Progenitor cell of endocrine pancreas (in vitro differentiated cells): ENCODE measurements around the gene DR1. TPM values are rescaled to one million over a fixed set of nuclear protein-coding genes. Genes with fewer than 3 reads are reported as not detected.
"Not testable (repeated sequence)": the region's sequence is repeated elsewhere in the genome, so short reads cannot be mapped to it uniquely, and the experiment has no call there.

Experiments used
- DNase-seq: peaks from one replicate; pipeline ENCODE4 v3.0.0; 2021; ENCODE audit warnings: low spot score; ENCODE audit not compliant: unreplicated experiment
- H3K27ac Mint-ChIP-seq: 2 replicates; pipeline ENCODE4 v1.8.0; 2021; ENCODE audit warnings: mild to moderate bottlenecking, moderate library complexity, mixed read lengths
- H3K27me3 Mint-ChIP-seq: 2 replicates; pipeline ENCODE4 v1.8.0; 2021; ENCODE audit warnings: mixed read lengths
- H3K36me3 Mint-ChIP-seq: 2 replicates; pipeline ENCODE4 v1.8.0; 2022; ENCODE audit warnings: mixed read lengths; ENCODE audit not compliant: insufficient read depth
- H3K4me1 Mint-ChIP-seq: 2 replicates; pipeline ENCODE4 v1.8.0; 2021; ENCODE audit warnings: low read depth, mixed read lengths
- H3K4me3 Mint-ChIP-seq: 2 replicates; pipeline ENCODE4 v1.8.0; 2021; ENCODE audit warnings: low read depth, mild to moderate bottlenecking, moderate library complexity, mixed read lengths
- H3K9me3 Mint-ChIP-seq: 2 replicates; pipeline ENCODE4 v1.8.0; 2021; ENCODE audit warnings: low read depth, mixed read lengths
- total RNA-seq: library from RNA; stranded (reverse); gene quantifications from 2 replicates; pipeline ENCODE4 v1.2.1, GENCODE V29; 2021
- TF ChIP-seq, protein P1 (sequence below): fragments of 200-600 bp; sonication (generic); IDR thresholded peaks from one replicate; pipeline ENCODE4 v1.5.0; 2021; ENCODE audit warnings: antibody characterized with exemption, mild to moderate bottlenecking; ENCODE audit not compliant: unreplicated experiment

The DR1 gene
- total RNA-seq, 1 donor from 2014 or later, result 35.9 TPM

GRCh38 chr1:93374334-93375106, 28.8 kb downstream of the DR1 start:
- H3K27ac Mint-ChIP-seq, result no peak overlapping the region
- DNase-seq, result no peak
- peaks cover 14% of the 10 kb centered on the region for H3K36me3 Mint-ChIP-seq
- no peaks in the 10 kb centered on the region for H3K27me3 Mint-ChIP-seq
- no peaks in the 10 kb centered on the region for H3K4me1 Mint-ChIP-seq
- TF ChIP-seq, protein P1, sequence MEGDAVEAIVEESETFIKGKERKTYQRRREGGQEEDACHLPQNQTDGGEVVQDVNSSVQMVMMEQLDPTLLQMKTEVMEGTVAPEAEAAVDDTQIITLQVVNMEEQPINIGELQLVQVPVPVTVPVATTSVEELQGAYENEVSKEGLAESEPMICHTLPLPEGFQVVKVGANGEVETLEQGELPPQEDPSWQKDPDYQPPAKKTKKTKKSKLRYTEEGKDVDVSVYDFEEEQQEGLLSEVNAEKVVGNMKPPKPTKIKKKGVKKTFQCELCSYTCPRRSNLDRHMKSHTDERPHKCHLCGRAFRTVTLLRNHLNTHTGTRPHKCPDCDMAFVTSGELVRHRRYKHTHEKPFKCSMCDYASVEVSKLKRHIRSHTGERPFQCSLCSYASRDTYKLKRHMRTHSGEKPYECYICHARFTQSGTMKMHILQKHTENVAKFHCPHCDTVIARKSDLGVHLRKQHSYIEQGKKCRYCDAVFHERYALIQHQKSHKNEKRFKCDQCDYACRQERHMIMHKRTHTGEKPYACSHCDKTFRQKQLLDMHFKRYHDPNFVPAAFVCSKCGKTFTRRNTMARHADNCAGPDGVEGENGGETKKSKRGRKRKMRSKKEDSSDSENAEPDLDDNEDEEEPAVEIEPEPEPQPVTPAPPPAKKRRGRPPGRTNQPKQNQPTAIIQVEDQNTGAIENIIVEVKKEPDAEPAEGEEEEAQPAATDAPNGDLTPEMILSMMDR, result no peak
- H3K4me3 Mint-ChIP-seq, result no peak overlapping the region
- peaks cover 27% of the 10 kb centered on the region for H3K9me3 Mint-ChIP-seq

- Mint-ChIP-seq H3K4me1 (no peaks in the 10 kb centered on the region), H3K9me3 (peaks cover 23% of the 10 kb centered on the region), H3K4me3 (no peak overlapping the region), H3K36me3 (peaks cover 2% of the 10 kb centered on the region), H3K27me3 (no peaks in the 10 kb centered on the region), H3K27ac (no peak overlapping the region)
- DNase-seq, result no peak
- TF ChIP-seq, protein P1, result no peak
These were observed 38.9 kb downstream of the DR1 start for GRCh38 chr1:93384656-93385055.

DNA sequence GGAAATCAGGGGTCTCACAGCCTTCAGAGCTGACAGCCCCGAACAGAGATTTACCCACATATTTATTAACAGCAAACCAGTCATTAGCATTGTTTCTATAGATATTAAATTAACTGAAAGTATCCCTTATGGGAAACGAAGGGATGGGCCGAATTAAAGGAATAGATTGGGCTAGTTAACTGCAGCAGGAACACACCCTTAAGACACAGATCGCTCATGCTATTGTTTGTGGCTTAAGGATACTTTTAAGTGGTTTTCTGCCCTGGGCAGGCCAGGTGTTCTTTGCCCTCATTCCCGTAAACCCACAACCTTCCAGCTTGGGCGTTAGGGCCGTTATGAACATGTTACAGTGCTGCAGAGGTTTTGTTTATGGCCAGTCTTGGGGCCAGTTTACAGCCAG, 40.6 kb downstream of the DR1 start:
- H3K9me3 Mint-ChIP-seq, result peaks cover 24% of the 10 kb centered on the region
- H3K27ac Mint-ChIP-seq, H3K27me3 Mint-ChIP-seq: not testable (repeated sequence)

DNA sequence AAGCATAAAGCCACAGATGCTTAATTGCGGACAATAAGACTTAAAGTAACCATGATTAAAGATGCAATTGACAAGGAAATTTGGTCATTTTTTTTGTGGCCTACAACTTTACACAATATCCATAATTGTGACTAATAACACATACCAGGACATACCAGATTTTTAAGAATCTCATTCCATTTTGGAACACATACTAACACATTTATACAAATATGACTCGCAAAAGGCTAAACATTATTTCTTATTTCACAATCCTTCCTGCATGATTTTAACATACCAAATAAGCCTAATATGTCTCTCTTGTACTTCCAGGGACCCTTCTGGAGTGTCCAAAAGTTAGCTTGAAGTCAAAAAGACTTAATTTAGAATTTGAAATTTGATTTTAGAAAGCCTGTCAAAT, 48.8 kb downstream of the DR1 start:
- DNase-seq, result no peak

More for the DNA sequence above, 40.6 kb downstream of the DR1 start:
- H3K36me3 Mint-ChIP-seq, H3K4me3 Mint-ChIP-seq, H3K4me1 Mint-ChIP-seq, DNase-seq: not testable (repeated sequence)

DNA sequence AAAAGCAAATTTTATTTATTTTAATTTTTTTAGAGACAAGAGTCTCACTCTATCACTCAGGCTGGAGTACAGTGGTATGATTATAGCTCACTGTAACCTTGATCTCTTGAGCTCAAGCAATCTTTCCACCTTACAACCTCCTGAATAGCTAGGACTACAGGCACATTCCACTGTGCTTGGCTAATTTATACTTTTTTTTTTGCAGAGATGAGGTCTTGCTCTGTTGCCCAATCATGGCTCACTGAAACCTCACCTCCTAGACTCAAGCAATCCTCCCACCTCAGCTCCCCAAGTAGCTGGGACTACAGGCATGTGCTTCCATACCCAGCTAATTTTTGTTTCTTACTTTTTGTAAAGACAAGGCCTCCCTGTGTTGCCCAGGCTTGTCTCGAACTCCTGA, 49.5 kb downstream of the DR1 start:
- no peaks in the 10 kb centered on the region for H3K27me3 Mint-ChIP-seq
- H3K4me1 Mint-ChIP-seq, result peaks cover 4% of the 10 kb centered on the region
- no peaks in the 10 kb centered on the region for H3K36me3 Mint-ChIP-seq
- peaks cover 10% of the 10 kb centered on the region for H3K9me3 Mint-ChIP-seq
- no peak overlapping the region for H3K27ac Mint-ChIP-seq
- no peak for DNase-seq
- H3K4me3 Mint-ChIP-seq, result no peak overlapping the region
- TF ChIP-seq, protein P1, result no peak

More for the DNA sequence above, 48.8 kb downstream of the DR1 start:
- H3K27ac Mint-ChIP-seq, result no peak overlapping the region
- H3K9me3 Mint-ChIP-seq, result peaks cover 12% of the 10 kb centered on the region
- H3K27me3 Mint-ChIP-seq, result no peaks in the 10 kb centered on the region
- H3K4me3 Mint-ChIP-seq, result no peak overlapping the region
- peaks cover 4% of the 10 kb centered on the region for H3K4me1 Mint-ChIP-seq
- TF ChIP-seq, protein P1, result no peak
- no peaks in the 10 kb centered on the region for H3K36me3 Mint-ChIP-seq

DNA sequence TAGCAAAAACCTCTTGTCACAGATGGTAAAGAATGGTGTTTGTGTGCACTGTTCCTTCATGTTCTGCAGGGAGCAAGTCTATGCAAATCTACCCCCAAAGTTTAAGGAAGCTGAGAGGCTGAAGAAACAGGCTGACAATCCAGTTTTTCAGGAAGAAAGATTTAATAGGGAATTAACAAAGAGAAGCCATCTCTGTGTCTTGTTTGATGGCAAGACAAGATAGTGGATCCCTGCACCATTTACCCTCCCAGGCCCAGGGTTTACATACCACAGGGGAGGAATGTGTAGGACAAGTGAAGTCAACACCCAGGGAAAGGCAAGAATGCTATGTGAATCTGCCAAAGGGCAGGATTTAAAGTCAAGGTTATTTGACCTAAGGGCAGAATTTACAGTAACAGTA, 54.1 kb downstream of the DR1 start:
- TF ChIP-seq, protein P1, result no peak
- no peaks in the 10 kb centered on the region for H3K27me3 Mint-ChIP-seq
- H3K27ac Mint-ChIP-seq, result no peak overlapping the region
- peaks cover 8% of the 10 kb centered on the region for H3K9me3 Mint-ChIP-seq
- no peaks in the 10 kb centered on the region for H3K36me3 Mint-ChIP-seq
- DNase-seq, result no peak
- H3K4me3 Mint-ChIP-seq, result no peak overlapping the region
- no peaks in the 10 kb centered on the region for H3K4me1 Mint-ChIP-seq
